OCI-LY3 (cell line): ENCODE measurements around the gene PARD6G.

Experiments
- H2AFZ ChIP-seq: fragments of 200-600, 300-600 bp; shearing (Covaris generic); 2 replicates; pipeline ENCODE4 v1.6.0; 2014; ENCODE audit warnings: antibody characterized with exemption, low read depth, low read length
- H3K27ac ChIP-seq: fragments of 200-600, 300-600 bp; sonication (generic); 2 replicates; pipeline ENCODE4 v1.5.1; 2014; ENCODE audit warnings: mild to moderate bottlenecking, low read length, moderate library complexity, mixed read lengths
- H3K27me3 ChIP-seq: fragments of 200-600, 300-600 bp; sonication (generic); 2 replicates; pipeline ENCODE4 v1.6.1; 2014; ENCODE audit warnings: low read depth, low read length, mixed read lengths
- H3K36me3 ChIP-seq: fragments of 200-600, 300-600 bp; sonication (generic); replicated peaks from 2 replicates; pipeline ENCODE3; 2014; ENCODE audit warnings: low read depth, low read length, mixed read lengths
- H3K4me1 ChIP-seq: fragments of 300-600, 200-600 bp; sonication (generic); 2 replicates; pipeline ENCODE4 v1.6.1; 2014; ENCODE audit warnings: low read length, mixed read lengths
- H3K4me2 ChIP-seq: fragments of 200-600, 300-600 bp; sonication (generic); 2 replicates; pipeline ENCODE4 v1.6.1; 2014; ENCODE audit warnings: low read length, mixed read lengths
- H3K4me3 ChIP-seq: fragments of 300-600, 200-600 bp; sonication (generic); 2 replicates; pipeline ENCODE4 v1.5.1; 2014; ENCODE audit warnings: antibody characterized with exemption, mild to moderate bottlenecking, low read length, moderate library complexity
- H3K79me2 ChIP-seq: fragments of 300-600, 200-600 bp; shearing (Covaris generic); 2 replicates; pipeline ENCODE4 v1.6.1; 2014; ENCODE audit warnings: mild to moderate bottlenecking, low read length, mixed read lengths
- H3K9ac ChIP-seq: fragments of 300-600, 200-600 bp; shearing (Covaris generic); 2 replicates; pipeline ENCODE4 v1.6.0; 2014; ENCODE audit warnings: mild to moderate bottlenecking, low read length, moderate library complexity
- H3K9me3 ChIP-seq: fragments of 200-600, 300-600 bp; shearing (Covaris generic); 2 replicates; pipeline ENCODE4 v1.6.1; 2014; ENCODE audit warnings: low read length, mixed read lengths; ENCODE audit not compliant: insufficient read depth
- H4K20me1 ChIP-seq: fragments of 200-600, 300-600 bp; sonication (generic); 2 replicates; pipeline ENCODE4 v1.6.1; 2016; ENCODE audit warnings: low read length, mixed read lengths; ENCODE audit not compliant: insufficient read depth
- EZH2phosphoT487 ChIP-seq: fragments of 200-600 bp; shearing (Covaris generic); IDR thresholded peaks from 2 replicates; pipeline ENCODE4 v1.6.1; 2018; ENCODE audit warnings: antibody characterized with exemption, mixed run types, low read depth
- TF ChIP-seq, protein P1 (sequence below): fragments of 200-600, 300-600 bp; sonication (generic); IDR thresholded peaks from 2 replicates; pipeline ENCODE4 v1.5.1; 2014; ENCODE audit warnings: antibody characterized with exemption, low read length, low read depth

Gene PARD6G

DNA sequence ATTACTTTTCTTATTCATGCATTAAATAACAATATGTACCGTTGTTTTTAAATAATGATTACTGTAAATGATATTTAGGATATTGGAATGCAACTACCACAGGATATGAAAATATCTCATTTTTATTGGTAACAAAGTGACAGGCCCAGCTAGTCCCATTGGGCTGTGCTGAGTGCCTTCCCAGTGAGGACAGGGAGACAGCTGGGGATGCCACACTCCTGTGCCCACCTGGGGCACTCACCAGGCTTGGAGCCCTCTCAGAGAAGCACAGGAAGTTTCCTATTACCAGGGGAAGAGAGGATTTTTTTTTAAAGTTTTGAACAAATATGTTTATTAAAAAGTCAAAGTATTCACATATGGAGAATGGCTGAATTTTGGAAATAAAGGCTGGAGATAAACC is 48.9 kb downstream of the PARD6G start:
- TF ChIP-seq, protein P1, sequence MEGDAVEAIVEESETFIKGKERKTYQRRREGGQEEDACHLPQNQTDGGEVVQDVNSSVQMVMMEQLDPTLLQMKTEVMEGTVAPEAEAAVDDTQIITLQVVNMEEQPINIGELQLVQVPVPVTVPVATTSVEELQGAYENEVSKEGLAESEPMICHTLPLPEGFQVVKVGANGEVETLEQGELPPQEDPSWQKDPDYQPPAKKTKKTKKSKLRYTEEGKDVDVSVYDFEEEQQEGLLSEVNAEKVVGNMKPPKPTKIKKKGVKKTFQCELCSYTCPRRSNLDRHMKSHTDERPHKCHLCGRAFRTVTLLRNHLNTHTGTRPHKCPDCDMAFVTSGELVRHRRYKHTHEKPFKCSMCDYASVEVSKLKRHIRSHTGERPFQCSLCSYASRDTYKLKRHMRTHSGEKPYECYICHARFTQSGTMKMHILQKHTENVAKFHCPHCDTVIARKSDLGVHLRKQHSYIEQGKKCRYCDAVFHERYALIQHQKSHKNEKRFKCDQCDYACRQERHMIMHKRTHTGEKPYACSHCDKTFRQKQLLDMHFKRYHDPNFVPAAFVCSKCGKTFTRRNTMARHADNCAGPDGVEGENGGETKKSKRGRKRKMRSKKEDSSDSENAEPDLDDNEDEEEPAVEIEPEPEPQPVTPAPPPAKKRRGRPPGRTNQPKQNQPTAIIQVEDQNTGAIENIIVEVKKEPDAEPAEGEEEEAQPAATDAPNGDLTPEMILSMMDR: no peak
- no peak for TF ChIP-seq EZH2phosphoT487
- H4K20me1 ChIP-seq: 0 out of 2 replicates have a peak, but pooled peaks cover 6% of the 10 kb centered on the region

DNA sequence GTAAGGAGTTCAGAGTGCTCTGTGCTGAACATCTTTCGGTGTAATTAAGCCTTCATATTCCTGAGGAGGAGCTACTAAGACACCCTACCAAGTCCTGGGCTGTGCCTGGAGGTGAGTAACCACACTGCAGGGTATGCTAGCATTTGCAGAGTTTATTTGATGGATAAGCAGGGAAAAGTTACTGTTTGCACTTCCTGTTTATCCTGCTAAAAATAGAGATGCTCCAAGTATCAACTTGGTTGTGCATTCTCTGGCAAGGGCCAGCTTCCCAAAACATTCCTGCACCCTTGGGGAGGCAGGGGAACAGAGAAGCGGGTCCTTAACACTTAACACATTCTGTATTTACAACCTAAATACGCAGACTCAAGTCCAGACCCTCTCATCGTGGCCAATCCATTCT is 49.8 kb downstream of the PARD6G start:
- Histone ChIP-seq H3K36me3 (peaks cover 5% of the 10 kb centered on the region), H3K27me3 (peaks cover 60% of the 10 kb centered on the region), H3K9ac (no peak overlapping the region), H4K20me1 (0 out of 2 replicates have a peak, but pooled peaks cover 6% of the 10 kb centered on the region), H3K9me3 (0 out of 2 replicates have a peak, but pooled peaks cover 6% of the 10 kb centered on the region), H3K4me2 (no peak overlapping the region), H3K4me3 (no peak overlapping the region), H3K27ac (no peak overlapping the region), H3K79me2 (no peaks in the 10 kb centered on the region), H3K4me1 (peaks cover 26% of the 10 kb centered on the region), H2AFZ (no peak overlapping the region)
- TF ChIP-seq EZH2phosphoT487: no peak
- TF ChIP-seq, protein P1: no peak

More for the DNA sequence above, 48.9 kb downstream of the PARD6G start:
- H3K36me3 ChIP-seq: no peaks in the 10 kb centered on the region
- no peaks in the 10 kb centered on the region for H3K79me2 ChIP-seq
- H3K27me3 ChIP-seq: peaks cover 53% of the 10 kb centered on the region
- H3K9me3 ChIP-seq: no peaks in the 10 kb centered on the region
- H3K4me3 ChIP-seq: no peak overlapping the region
- H3K4me2 ChIP-seq: no peak overlapping the region
- H2AFZ ChIP-seq: no peak overlapping the region
- no peak overlapping the region for H3K27ac ChIP-seq
- peaks cover 32% of the 10 kb centered on the region for H3K4me1 ChIP-seq
- H3K9ac ChIP-seq: no peak overlapping the region

DNA sequence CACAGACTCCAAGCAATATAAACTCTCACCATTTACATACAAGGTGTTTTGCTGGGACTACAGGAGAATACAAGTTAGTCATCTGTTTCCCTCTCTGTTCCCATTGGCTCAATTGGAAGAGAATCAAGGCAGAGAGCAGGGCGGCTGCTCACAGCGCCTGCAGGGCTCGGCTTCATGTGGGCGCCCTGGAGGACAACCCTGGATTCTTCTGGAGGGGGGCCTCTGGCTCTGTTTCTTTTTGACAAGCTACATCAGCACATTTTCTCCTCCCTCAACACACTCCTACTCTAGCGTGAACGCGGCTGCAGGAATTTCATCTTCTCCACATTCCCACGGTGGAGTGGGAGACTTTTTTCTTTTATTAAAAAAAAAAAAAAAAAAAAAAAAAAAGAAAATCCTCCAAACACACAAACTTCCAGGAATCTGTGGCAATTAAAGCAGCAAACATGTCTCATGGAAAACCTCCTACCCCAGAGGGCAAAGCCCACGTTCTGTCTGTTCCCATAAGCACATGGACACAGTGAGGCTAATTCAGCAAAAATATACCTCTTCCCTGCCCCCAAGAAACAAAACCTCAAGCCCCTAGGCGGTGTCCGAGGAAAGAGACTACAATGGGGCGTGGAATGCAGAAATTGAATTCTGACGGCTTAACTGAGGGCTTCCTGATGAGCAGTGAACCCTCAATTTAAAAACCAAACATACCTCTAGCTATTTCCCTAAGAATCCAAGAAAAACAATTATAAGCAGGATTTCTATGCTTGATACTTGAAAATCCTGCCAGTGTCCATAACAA is 50.6 kb downstream of the PARD6G start:
- Histone ChIP-seq H3K4me2 (no peak overlapping the region), H3K4me3 (no peak overlapping the region), H3K27me3 (peaks cover 68% of the 10 kb centered on the region), H3K36me3 (peaks cover 6% of the 10 kb centered on the region), H4K20me1 (0 out of 2 replicates have a peak, but pooled peaks cover 6% of the 10 kb centered on the region), H3K9ac (no peak overlapping the region), H3K9me3 (0 out of 2 replicates have a peak, but pooled peaks cover 7% of the 10 kb centered on the region), H3K79me2 (no peaks in the 10 kb centered on the region), H2AFZ (no peak overlapping the region), H3K4me1 (peaks cover 29% of the 10 kb centered on the region), H3K27ac (no peak overlapping the region)
- TF ChIP-seq, protein P1: no peak
- TF ChIP-seq EZH2phosphoT487: no peak

DNA sequence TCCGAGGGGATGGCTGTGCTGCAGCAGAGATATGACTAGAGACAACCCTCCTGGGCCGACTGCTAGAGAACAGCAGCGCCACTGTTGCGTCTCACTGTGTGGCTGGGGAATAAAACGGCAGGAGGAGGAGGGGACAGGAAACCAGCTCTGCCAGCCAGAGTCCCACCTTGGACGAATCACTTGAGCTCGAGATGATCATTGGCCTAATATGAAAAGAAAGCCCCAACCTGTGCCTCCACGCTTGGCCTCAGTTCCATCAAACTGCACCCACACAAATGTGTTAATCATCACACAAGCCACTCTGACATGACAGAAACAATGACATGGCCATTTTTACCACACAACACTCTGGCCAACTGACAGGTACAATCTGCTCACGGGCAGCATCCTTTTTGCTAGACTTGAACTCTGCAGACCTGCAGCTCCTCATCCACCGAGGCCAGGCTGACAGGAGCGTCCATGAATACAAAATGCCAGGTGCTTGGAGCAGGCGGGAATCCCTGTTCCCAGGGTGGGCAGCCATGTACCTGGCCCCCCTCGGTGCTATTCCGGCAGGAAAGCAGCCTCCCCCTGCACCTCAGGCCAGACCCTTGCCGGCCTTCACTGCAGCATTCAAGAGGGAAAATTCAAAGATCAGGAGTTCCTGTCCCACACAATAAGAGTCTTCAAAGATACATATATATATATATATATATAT is 52.3 kb downstream of the PARD6G start:
- Histone ChIP-seq H3K27ac (no peak overlapping the region), H2AFZ (no peak overlapping the region), H3K9me3 (0 out of 2 replicates have a peak, but pooled peaks cover 7% of the 10 kb centered on the region), H3K79me2 (no peaks in the 10 kb centered on the region), H3K9ac (no peak overlapping the region), H4K20me1 (peaks cover 12% of the 10 kb centered on the region; the same call in 1 of the 2 replicates), H3K4me3 (no peak overlapping the region), H3K4me2 (no peak overlapping the region), H3K27me3 (peaks cover 80% of the 10 kb centered on the region), H3K4me1 (peaks cover 24% of the 10 kb centered on the region), H3K36me3 (peaks cover 6% of the 10 kb centered on the region)
- TF ChIP-seq, protein P1: no peak
- TF ChIP-seq EZH2phosphoT487: no peak
